HG03280 (cell line): ENCODE results near the gene SF3B3.

ENCODE experiments used
- ATAC-seq: cut with Tn5 transposase; IDR thresholded peaks from one replicate; pipeline ENCODE4 v1.9.1; 2021; ENCODE audit warnings: mild to moderate bottlenecking, moderate library complexity; ENCODE audit not compliant: unreplicated experiment

Gene SF3B3

DNA sequence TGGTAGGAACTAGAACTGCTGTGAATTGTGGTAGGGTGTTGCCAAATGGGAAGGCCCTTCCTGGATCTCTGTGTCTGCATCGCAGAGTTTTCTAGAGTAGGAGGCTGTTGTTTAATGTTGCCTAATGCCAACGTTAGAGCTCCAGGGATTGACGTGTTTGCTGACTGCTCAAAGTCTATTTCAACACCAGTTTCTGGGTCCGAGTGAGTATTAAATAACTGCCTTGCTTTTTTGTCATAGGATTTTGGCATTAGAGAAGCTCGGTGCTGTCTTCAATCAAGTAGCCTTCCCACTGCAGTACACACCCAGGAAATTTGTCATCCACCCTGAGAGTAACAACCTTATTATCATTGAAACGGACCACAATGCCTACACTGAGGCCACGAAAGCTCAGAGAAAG is 40.0 kb downstream of the SF3B3 start:
- no peak for ATAC-seq

GRCh38 chr16:70565053-70565452 is 41.4 kb downstream of the SF3B3 start:
- ATAC-seq = no peak

GRCh38 chr16:70568601-70569237 is 45.1 kb downstream of the SF3B3 start:
- ATAC-seq = no peak

DNA sequence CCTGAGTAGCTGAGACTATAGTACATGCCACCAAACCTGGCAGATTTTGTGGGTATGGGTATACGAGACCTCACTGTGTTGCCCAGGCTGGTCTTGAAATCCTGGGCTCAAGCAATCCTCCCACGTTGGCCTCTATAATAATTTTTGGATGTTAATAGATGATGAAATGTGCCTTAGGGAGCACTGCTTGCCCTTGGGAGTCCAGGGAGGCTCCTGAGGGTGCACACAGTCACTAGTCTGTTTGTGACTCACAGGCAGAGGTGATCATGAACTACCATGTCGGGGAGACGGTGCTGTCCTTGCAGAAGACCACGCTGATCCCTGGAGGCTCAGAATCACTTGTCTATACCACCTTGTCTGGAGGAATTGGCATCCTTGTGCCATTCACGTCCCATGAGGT is 46.1 kb downstream of the SF3B3 start:
- no peak for ATAC-seq

DNA sequence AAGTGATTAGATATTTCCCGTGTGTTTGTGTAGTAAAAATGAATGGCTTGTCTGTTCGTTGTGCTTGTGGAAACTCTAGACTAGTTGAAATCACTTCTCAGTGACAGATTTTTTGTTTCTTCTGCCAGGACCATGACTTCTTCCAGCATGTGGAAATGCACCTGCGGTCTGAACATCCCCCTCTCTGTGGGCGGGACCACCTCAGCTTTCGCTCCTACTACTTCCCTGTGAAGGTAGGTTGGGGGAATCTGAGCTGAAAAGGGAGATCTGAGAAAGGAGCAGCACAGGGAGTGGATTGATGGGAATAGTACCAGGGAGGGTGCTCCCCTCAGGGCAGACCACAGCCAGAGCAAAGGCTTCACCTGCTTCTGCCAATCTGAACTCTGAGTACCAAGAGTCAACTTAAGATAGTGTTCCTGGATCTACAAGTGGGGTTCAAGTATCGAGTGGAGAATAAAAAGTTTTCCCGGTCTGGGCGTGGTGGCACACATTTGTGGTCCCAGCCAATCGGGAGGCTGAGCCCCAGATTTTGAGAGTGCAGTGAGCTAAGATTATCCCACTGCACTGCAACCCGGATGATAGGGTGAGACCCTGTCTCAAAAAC is 47.5 kb downstream of the SF3B3 start:
- no peak for ATAC-seq

DNA sequence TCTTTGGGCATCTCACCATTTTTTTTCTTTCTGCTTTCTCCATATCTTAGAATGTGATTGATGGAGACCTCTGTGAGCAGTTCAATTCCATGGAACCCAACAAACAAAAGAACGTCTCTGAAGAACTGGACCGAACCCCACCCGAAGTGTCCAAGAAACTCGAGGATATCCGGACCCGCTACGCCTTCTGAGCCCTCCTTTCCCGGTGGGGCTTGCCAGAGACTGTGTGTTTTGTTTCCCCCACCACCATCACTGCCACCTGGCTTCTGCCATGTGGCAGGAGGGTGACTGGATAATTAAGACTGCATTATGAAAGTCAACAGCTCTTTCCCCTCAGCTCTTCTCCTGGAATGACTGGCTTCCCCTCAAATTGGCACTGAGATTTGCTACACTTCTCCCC is 48.0 kb downstream of the SF3B3 start:
- ATAC-seq = no peak

DNA sequence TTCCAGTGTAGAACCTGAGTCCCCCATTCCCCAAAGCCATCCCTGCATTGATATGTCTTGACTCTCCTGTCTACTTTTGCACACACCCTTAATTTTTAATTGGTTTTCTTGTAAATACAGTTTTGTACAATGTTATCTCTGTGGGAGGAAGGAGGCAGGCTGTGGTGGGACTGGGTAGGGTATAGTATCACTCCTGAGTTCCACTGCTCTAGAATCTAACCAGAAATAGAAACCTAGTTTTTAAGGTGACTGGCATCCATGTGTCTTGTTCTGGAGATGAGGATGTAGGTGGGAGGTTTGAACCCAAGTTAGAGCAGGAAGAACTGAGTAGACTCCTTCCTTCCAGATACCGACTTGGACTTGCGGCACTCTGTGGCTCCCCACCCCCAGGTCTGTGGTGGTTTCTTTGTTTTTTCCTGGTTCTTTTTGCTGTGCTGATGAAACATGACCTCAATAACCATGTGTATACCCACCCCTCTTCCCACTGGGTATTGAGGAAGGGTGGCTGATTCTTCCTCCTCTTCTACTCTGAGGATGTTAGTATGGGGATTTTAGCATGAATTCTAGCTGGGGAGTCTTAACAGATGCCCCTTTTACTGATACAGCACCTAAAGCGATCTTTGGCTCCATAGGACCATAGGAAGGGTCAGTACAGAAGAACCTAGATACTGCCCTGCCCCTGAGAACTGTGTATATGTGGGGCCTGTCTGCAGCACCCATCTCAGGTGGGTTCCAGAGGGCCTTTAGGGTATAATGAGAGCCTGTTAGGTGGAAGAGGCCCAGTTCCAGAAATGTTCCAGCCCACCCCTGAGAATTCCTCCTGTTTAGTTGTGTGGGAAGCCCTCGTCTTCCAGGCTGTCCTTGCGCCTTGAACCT is 48.7 kb downstream of the SF3B3 start:
- ATAC-seq = no peak

GRCh38 chr16:70572926-70573270 is 49.3 kb downstream of the SF3B3 start:
- ATAC-seq = no peak

- ATAC-seq = no peak
Observed at GRCh38 chr16:70573451-70574121, 50.0 kb downstream of the SF3B3 start.

DNA sequence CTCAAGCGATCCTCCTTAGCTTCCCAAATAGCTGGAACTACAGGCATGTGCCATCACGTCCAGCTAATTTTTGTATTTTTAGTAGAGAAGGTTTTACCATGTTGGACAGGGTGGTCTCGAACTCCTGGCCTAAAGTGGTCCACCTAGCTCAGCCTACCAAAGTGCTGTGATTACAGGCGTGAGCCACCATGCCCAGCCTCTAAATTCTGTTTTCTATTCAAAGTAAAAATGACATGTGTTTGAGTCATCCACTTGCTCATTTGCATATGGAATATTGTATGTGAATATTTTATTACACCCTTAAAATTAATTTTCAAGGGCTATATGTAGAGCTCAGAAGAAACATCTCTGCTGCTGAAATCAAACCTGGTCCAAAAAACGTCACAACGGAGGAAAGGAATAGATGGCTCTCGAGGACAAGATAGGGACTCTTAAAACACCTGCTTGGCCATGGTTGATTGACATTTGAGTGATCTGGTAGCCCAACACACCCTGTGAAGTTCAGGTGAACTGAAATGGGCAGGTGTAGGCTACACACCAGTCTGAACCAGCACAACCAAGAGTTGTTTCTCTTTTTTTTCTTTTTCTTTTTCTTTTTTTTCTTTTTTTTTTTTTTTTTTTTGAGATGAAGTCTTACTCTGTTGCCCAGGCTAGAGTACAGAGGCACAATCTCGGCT is 51.1 kb downstream of the SF3B3 start:
- no peak for ATAC-seq

- ATAC-seq = no peak
Observed at GRCh38 chr16:70575376-70575775, 51.8 kb downstream of the SF3B3 start.

GRCh38 chr16:70576431-70577255 is 53.0 kb downstream of the SF3B3 start:
- ATAC-seq = peak; percentile 69

GRCh38 chr16:70577256-70577698 is 53.7 kb downstream of the SF3B3 start:
- no peak for ATAC-seq

DNA sequence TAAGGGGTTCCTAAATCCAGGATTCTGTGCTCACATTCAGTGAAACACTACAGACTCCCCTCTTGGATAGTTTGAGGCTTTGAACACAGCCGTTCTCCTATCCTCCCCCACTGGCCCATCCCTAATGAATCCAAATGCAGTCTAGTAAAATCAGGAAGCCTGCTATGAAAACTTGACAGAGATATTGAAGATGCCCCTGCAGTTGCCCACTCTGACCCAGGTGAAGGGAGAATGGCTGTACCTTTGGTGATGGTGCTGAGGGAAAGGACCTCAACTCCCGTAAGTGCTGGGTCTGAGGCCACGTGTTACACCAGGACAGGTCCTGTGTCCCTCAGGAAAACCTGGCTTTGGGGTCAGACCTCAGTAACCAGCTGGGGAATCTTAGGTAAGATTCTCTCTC is 54.4 kb downstream of the SF3B3 start:
- ATAC-seq = no peak

DNA sequence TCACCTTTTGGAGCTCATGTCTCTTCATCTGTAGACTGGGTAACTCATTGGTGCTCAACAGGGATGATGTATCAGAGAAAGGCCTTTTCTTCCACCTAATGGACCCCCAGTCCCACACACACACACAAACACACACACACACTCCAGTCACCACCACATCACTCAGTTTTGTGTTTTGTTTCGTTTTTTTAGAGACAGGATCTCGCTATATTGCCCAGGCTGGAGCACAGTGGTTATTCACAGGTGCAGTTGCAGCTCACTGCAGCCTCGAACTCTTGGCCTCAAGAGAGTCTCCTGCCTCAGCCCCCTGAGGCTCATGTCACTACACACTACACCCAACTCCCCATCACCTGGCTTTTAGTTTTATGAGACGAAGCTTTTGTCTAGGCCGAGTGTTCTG is 55.6 kb downstream of the SF3B3 start:
- ATAC-seq = no peak

DNA sequence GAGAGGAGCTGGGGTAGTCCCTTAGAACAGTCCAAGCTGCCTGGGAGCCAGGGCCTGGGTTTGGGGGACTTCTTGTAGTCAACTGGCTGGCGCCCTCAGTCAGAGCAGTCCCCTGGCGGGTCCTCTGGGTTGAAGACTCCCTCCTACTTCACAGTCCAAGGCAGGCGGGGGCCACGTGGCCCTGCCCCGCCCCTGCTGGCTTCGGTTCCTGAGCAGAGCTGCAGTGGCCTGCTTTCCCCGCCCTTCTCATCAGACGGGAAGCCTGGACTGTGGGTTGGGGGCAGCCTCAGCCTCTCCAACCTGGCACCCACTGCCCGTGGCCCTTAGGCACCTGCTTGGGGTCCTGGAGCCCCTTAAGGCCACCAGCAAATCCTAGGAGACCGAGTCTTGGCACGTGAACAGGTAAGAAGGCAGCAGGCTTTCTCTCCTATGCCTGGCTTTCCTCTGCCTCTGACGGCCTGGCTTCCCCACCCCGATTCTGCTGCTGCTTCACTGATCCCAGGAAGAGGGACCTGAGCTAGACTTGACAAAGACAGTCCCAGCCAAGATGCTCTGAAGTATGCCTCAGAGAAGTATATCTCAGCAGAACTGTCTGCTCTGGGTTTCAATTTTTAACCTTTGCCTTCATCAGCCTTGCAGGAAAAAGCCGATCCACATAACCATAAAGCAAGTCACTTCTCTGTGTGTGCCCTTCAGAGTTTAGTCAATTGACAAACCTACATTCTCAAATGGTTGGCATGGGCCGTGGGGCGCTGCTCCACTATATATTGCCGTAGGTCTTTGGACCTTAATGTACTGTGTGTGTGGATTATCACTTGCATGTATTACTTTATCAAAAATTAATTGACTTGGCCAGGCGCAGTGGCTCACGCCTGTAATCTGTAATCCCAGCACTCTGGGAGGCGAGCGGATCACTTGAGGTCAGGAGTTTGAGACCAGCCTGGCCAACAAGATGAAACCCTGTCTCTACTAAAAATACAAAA is 56.3 kb downstream of the SF3B3 start:
- ATAC-seq = no peak

DNA sequence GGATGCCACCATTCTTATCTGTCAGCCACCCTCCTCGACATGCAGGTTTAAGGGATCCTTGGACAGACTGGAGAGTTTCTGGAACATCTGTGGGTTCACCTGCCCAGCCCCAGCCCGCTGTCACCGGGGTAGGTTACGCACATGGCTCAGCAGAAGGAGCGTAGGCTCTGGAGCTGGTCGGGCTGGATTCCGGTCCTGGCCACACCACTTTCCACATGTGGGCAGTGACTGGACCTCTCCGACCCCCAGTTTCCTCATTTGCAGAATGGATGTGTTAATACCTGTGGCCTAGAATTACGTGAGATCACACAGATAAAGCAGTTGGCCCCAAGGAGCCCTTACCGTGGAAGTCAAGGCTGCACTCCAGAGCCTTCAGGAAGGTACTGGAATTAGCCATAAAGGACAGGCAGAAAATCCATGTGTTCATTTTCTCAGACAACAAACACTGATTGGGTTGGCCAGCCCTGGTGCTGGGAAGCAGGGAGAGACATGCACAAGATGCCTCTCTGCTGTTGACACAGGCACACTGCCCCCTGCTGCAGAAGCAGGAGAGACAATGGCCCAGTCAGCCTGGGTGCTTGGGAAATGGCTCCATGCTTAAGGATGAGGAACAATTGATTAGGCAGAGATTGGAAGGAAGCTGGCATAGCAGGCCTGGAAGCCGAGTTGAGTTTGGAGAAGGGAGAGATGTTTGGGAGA is 58.8 kb downstream of the SF3B3 start:
- ATAC-seq = no peak

GRCh38 chr16:70586731-70587130 is 63.1 kb downstream of the SF3B3 start:
- no peak for ATAC-seq
